ENCODE data around the gene TFG. TPM values are rescaled to one million over a fixed set of nuclear protein-coding genes. Genes with fewer than 3 reads are reported as not detected.

Gene TFG
- total RNA-seq, 3 donors from 2014 or later (not counting 1 experiment from before 2014, with no cell fraction given): 47.6 to 52.8 (median 50.0) TPM

DNA sequence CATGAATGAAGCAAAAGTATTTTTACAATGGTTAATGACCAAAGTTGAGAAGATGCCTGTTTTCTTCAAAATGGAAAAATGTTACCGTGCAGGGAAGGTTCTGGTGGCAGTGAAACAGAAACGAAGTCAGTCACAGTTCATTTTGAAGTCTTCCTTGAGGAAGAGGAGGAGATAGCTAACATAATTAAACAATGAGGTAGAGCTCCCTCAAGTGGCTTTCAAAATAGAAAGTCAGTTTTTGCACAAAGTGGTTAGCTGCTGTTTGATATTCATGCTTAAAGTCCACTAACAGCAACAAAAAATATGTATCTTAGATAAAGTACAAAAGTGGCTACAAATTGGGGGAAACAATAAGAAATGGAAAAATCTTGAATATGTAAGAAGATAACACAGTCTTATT, 87.3 kb downstream of the TFG start:
- Histone ChIP-seq H3K27ac (ENCODE audit: low read length) (no peak overlapping the region), H3K4me3 (ENCODE audit: low read length) (no peak overlapping the region), H3K27me3 (ENCODE audit: control insufficient read depth, insufficient read depth, low read length) (no peaks in the 10 kb centered on the region), H3K9me3 (ENCODE audit: control insufficient read depth, insufficient read depth, low read length) (no peaks in the 10 kb centered on the region), H3K36me3 (ENCODE audit: control insufficient read depth, insufficient read depth, low read length) (no peaks in the 10 kb centered on the region), H3K4me1 (ENCODE audit: control insufficient read depth, insufficient read depth, low read length) (no peaks in the 10 kb centered on the region)
- TF ChIP-seq, protein P1, sequence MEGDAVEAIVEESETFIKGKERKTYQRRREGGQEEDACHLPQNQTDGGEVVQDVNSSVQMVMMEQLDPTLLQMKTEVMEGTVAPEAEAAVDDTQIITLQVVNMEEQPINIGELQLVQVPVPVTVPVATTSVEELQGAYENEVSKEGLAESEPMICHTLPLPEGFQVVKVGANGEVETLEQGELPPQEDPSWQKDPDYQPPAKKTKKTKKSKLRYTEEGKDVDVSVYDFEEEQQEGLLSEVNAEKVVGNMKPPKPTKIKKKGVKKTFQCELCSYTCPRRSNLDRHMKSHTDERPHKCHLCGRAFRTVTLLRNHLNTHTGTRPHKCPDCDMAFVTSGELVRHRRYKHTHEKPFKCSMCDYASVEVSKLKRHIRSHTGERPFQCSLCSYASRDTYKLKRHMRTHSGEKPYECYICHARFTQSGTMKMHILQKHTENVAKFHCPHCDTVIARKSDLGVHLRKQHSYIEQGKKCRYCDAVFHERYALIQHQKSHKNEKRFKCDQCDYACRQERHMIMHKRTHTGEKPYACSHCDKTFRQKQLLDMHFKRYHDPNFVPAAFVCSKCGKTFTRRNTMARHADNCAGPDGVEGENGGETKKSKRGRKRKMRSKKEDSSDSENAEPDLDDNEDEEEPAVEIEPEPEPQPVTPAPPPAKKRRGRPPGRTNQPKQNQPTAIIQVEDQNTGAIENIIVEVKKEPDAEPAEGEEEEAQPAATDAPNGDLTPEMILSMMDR (IDR thresholded peaks at IDR 0.05): no peak
- H3K36me3 Mint-ChIP-seq: no peaks in the 10 kb centered on the region
- peaks cover 0 to 4% of the 10 kb centered on the region in 2 donors for H3K4me1 Mint-ChIP-seq
- WGBS (ENCODE audit: insufficient coverage): 13% methylated on average over 2 of the region's 2 CpGs
- H3K27ac Mint-ChIP-seq: no peak overlapping the region
- DNase-seq (peak in 1 of 2 donors; percentile 12), ATAC-seq (no peak)
- intact Hi-C loops (cut with micrococcal nuclease): no loop called here
- H3K9me3 Mint-ChIP-seq: no peaks in the 10 kb centered on the region
- H3K27me3 Mint-ChIP-seq (ENCODE audit: low read depth in 2 of 2): peaks cover 0 to 8% of the 10 kb centered on the region in 2 donors
- no peak overlapping the region for H3K4me3 Mint-ChIP-seq

DNA sequence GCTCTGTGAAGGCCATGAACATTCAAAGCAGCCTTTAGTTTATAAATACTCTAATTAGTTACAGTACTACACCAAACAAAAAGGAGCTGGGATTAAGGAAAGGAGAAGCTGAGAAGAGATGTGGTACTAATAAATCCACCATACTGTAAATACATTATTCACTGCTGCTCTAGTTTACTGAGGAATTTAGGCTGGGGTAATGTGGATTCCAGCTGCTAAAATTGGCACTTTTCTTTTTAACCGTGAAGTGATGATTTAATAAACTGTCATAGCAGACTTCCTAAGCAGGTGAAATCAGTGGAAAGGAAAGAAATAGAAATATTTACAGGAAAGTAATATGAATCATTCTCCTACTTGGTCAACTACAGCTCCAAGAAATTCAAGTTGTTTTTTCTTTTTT, 88.7 kb downstream of the TFG start:
- intact Hi-C loops (cut with micrococcal nuclease): no loop called here
- no peaks in the 10 kb centered on the region for H3K4me1 ChIP-seq (ENCODE audit: control insufficient read depth, insufficient read depth, low read length)
- no peaks in the 10 kb centered on the region for H3K36me3 ChIP-seq (ENCODE audit: control insufficient read depth, insufficient read depth, low read length)
- ATAC-seq (no peak), DNase-seq (no peak)
- peaks cover 0 to 8% of the 10 kb centered on the region in 2 donors for H3K27me3 Mint-ChIP-seq (ENCODE audit: low read depth in 2 of 2)
- H3K27me3 ChIP-seq (ENCODE audit: control insufficient read depth, insufficient read depth, low read length): no peaks in the 10 kb centered on the region
- WGBS (ENCODE audit: insufficient coverage): 60% methylated on average over 1 of the region's 1 CpG
- no peak overlapping the region for H3K4me3 Mint-ChIP-seq
- H3K27ac Mint-ChIP-seq: no peak overlapping the region
- H3K27ac ChIP-seq (ENCODE audit: low read length): no peak overlapping the region
- H3K4me3 ChIP-seq (ENCODE audit: low read length): no peak overlapping the region
- H3K4me1 Mint-ChIP-seq: peaks cover 0 to 4% of the 10 kb centered on the region in 2 donors
- no peaks in the 10 kb centered on the region for H3K36me3 Mint-ChIP-seq
- no peaks in the 10 kb centered on the region for H3K9me3 Mint-ChIP-seq
- TF ChIP-seq, protein P1 (IDR thresholded peaks at IDR 0.05): no peak
- H3K9me3 ChIP-seq (ENCODE audit: control insufficient read depth, insufficient read depth, low read length): no peaks in the 10 kb centered on the region

Other genes starting within 250 kb of the TFG start
- gene TMEM45A, start 216.9 kb upstream of the TFG start, total RNA-seq: under 1 TPM; 0.23 to 0.49 (median 0.25) TPM
- not detected for gene ADGRG7, start 99.9 kb upstream of the TFG start, total RNA-seq